Measurements from ENCODE around the gene RRAD.
A peak's percentile ranks its signal among the peaks of the same experiment; 100 is the strongest.

RRAD gene

DNA sequence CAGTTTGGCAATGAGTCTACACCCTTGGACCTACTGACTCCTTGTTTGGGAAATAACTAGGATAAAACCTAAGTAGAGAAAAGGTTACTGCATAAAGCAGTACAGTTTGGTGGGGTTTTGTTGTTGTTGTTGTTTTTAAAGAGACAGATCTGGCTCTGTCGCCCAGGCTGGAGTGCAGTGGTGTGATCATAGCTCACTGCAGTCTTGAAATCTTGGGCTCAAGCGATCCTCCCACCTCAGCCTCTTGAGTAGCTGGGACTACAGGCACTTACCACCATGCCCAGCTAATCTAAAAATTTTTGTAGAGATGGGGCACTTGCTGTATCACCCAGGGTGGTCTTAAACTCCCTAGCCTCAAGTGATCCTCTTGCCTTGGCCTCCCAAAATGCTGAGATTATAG is 43.8 kb downstream of the RRAD start:
- TF ChIP-seq, protein P1, sequence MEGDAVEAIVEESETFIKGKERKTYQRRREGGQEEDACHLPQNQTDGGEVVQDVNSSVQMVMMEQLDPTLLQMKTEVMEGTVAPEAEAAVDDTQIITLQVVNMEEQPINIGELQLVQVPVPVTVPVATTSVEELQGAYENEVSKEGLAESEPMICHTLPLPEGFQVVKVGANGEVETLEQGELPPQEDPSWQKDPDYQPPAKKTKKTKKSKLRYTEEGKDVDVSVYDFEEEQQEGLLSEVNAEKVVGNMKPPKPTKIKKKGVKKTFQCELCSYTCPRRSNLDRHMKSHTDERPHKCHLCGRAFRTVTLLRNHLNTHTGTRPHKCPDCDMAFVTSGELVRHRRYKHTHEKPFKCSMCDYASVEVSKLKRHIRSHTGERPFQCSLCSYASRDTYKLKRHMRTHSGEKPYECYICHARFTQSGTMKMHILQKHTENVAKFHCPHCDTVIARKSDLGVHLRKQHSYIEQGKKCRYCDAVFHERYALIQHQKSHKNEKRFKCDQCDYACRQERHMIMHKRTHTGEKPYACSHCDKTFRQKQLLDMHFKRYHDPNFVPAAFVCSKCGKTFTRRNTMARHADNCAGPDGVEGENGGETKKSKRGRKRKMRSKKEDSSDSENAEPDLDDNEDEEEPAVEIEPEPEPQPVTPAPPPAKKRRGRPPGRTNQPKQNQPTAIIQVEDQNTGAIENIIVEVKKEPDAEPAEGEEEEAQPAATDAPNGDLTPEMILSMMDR (IDR thresholded peaks at IDR 0.05; ENCODE audit: control insufficient read depth, insufficient read depth, low read depth, low read length, missing control alignments), result no peak
- DNase-seq (ENCODE audit: low read depth), result no peak
- peak overlapping the region; percentile 90 for H3K4me3 ChIP-seq (ENCODE audit: control insufficient read depth, low read depth, low read length)

DNA sequence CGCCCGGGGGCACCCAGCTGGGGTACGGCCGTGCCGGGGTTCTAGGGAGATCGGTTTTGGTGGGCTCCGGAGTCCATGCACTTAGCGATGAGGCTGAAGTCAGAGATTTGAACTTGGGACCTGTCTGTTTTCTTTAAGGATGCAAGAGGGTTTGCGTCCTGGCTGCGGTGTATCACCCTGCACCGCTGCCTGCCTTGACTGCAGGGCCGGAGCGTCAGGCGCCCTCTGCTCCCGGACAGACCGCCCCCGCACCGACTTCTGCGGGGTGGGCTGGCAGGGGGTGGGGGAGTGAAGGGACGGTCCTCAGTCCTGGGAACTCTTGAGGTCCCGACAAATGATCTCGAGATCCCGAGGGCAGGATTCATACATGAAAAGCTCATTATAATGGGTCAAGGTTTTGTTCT is 44.3 kb downstream of the RRAD start:
- TF ChIP-seq, protein P1 (IDR thresholded peaks at IDR 0.05; ENCODE audit: control insufficient read depth, insufficient read depth, low read depth, low read length, missing control alignments), result no peak
- H3K4me3 ChIP-seq (ENCODE audit: control insufficient read depth, low read depth, low read length), result peak overlapping the region; percentile 90
- DNase-seq (ENCODE audit: low read depth), result no peak

DNA sequence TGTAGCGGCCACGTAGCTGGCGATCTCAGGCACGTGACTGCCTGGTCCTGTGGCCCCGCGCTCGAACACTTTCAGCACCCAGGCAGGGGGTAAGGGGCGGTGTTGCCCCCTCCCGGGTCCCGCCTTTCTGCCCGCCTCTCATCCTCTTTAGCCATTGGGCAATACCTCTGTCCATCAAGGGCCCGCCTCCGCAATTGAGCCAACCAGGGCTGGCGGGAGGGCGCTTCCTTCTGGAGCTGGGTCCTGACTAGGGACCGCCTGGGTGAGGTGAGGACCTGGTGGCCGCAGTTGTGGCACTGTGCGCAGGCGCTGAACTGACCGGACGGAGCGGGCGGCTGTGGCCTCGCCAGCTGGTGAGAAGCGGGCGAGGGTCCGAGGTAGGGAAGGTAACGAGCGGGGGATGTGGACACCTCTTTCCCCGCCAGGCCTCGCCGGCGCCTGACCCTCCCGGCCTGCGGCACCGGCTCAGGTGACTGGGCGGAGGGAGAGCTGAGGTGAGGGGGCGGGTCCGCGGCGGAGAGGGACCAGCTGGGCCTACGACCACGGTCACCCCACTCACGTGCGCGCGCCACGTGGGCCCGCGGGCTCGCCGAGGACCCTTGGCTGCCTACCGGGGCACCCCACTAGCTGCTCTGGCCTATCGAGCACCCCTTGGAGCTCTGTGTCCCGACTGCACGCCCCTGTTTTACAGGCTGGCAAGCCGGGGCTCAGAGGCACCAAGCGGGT is 44.9 kb downstream of the RRAD start, which contains the start of gene PDP2:
TSS of gene PDP2 (plus strand) at position 228 of the 726 bp plus-strand sequence. CDS start 3,770 bp downstream, outside the sequence.
- peak within 1 kb of the TSS; percentile 90 for H3K4me3 ChIP-seq (ENCODE audit: control insufficient read depth, low read depth, low read length)
- TF ChIP-seq, protein P1 (IDR thresholded peaks at IDR 0.05; ENCODE audit: control insufficient read depth, insufficient read depth, low read depth, low read length, missing control alignments), result no peak
- peak; percentile 74 for DNase-seq (ENCODE audit: low read depth)

DNA sequence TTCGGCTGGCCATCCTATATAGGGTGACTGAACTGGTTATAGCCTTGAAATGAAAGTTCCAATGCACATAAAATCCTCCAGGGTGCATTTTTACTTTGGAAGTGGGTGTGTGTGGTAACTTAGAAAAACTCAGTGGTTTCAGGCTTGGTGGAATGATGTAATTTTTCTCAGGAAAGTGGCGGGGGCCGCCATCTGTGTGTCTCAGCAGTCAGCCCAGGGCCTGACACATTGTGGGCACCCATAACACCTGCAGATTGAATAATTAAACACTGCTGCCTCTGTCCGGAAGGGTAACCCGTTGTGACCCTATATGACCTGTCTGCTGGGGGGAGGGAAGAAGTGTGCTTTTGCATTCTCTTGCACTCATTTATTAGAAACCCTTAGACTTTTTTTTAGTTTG is 47.3 kb downstream of the RRAD start:
- no peak for DNase-seq (ENCODE audit: low read depth)

DNA sequence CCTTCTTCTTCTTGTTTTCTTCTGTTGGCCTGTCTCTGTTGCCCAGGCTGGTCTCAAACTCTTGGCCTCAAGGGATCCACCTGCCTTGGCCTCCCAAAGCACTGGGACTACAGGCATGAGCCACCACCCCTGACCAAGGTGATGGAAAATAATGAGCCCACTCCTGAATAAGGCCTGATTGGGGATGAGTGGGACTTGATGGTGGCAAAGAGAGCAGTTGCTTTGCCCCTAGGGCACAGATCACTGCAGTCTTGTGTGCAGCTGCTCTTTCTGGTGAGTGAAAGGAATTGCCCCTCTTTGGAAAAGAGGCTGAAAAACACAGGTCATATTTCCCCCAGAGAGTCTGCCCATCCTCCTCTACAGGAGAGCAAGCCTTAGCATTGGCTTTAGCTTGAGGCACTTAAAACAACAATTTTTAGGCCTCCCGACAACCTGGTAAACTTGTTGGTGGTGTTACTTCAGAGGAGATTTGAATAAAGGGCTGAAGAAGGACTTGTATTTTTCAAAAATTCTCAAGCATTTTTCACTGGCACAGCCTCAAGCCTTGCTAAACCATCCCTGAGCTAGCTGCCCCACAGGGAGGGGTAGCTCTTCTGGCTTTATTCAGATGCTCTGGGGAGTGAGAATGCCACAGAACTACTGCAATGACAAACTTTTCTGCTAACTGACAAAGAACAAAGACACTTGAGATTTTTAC is 51.1 kb downstream of the RRAD start:
- no peak for DNase-seq (ENCODE audit: low read depth)

More for the DNA sequence above, 47.3 kb downstream of the RRAD start:
- TF ChIP-seq, protein P1 (IDR thresholded peaks at IDR 0.05; ENCODE audit: control insufficient read depth, insufficient read depth, low read depth, low read length, missing control alignments), result no peak
- H3K4me3 ChIP-seq (ENCODE audit: control insufficient read depth, low read depth, low read length), result no peak overlapping the region

DNA sequence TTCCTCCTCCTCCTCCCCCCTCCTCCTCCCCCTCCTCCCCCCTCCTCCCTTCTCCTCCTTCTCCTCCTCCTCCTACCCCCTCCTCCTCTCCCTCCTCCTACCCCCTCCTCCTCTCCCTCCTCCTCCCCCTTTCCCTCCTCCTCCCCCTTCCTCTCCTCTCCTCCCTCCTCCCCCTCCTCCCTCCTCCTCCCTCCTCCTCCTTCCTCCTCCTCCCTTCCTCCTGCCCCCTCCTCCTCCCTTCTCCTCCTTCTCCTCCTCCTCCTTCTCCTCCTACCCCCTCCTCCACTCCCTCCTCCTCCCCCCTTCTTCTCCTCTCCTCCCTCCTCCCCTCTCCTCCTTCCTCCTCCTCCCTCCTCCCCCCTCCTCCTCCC is 51.7 kb downstream of the RRAD start:
- H3K4me3 ChIP-seq (ENCODE audit: control insufficient read depth, low read depth, low read length), result no peak overlapping the region
- DNase-seq (ENCODE audit: low read depth), result no peak

More for the DNA sequence above, 51.1 kb downstream of the RRAD start:
- H3K4me3 ChIP-seq (ENCODE audit: control insufficient read depth, low read depth, low read length), result no peak overlapping the region
- TF ChIP-seq, protein P1 (IDR thresholded peaks at IDR 0.05; ENCODE audit: control insufficient read depth, insufficient read depth, low read depth, low read length, missing control alignments), result no peak

More for the DNA sequence above, 51.7 kb downstream of the RRAD start:
- TF ChIP-seq, protein P1 (IDR thresholded peaks at IDR 0.05; ENCODE audit: control insufficient read depth, insufficient read depth, low read depth, low read length, missing control alignments), result no peak

All from AG09309 (cell line).